ENCODE results near the gene FHOD3.

DNA sequence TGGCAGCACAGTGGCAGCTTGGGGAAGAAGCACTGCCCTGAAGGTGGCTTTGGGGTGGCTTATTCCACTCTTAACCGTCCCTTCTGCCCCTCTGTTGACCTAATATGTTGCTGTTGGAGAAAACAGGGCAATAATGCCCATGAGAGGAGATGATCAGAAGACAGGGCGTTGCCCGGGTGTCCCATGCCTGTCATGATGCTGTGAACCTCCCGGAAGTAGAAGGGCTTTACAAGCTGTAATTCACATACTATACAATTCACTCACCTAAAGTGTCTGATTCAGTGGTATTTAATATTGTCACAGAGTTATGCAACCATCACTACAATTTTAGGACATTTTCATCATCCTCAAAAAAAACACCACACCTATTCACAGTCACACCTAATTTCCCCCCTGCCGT lies 112.3 kb downstream of the FHOD3 start:
- TF ChIP-seq CTCF (IDR thresholded peaks at IDR 0.05) (no peak), POLR2A (IDR thresholded peaks at IDR 0.05) (no peak)
